GM12878 (cell line): ENCODE results near the gene PI4KA. TPM values are rescaled to one million over a fixed set of nuclear protein-coding genes. Genes with fewer than 3 reads are reported as not detected.

Source experiments
- ATAC-seq: fragments of 200-7000 bp; cut with Tn5 transposase; 3 replicates; pipeline ENCODE4 v1.9.1; 2020; ENCODE audit warnings: mild to moderate bottlenecking, moderate library complexity
- BruUV-seq: library from RNA; stranded (reverse); fragments of 400-500 nt; replicated peaks from 2 replicates; lab custom pipeline; 2021; lab: Mats Ljungman, UMichigan
- CTCF ChIA-PET: fragments of 300-600 bp; sonication (Branson Sonifier 250); formaldehyde crosslinking; extraction: SDS; loops from one replicate; lab custom pipeline; 2021; ENCODE audit warnings: inconsistent platforms; lab: Yijun Ruan, JAX
- POLR2A ChIA-PET: fragments of 350-600 bp; formaldehyde crosslinking; extraction: SDS; loops from one replicate; lab custom pipeline; 2021; ENCODE audit warnings: inconsistent platforms; lab: Charles Lee
- RAD21 ChIA-PET: fragments of 300-600 bp; sonication (Branson Sonifier 250); formaldehyde crosslinking; loops from one replicate; lab custom pipeline; 2023; ENCODE audit warnings: antibody characterized with exemption; ENCODE audit not compliant: unreplicated experiment; lab: Charles Lee
- SMC1A ChIA-PET: fragments of 300-600 bp; sonication (Branson Sonifier 250); formaldehyde crosslinking; loops from one replicate; lab custom pipeline; 2023; ENCODE audit not compliant: unreplicated experiment, uncharacterized antibody; lab: Charles Lee
- DNase-seq: peaks from one replicate; pipeline ENCODE4 v3.0.0-alpha.2; 2011; ENCODE audit warnings: low read depth, low spot score
- FAIRE-seq: peaks from 3 replicates; lab custom pipeline; 2011; peaks lifted over from hg19 to GRCh38; lab: Jason Lieb, UNC
- H2AFZ ChIP-seq: 2 replicates; pipeline ENCODE4 v1.6.0; 2011; ENCODE audit warnings: low read depth, low read length, control low read depth; ENCODE audit not compliant: control insufficient read depth
- H3K27ac ChIP-seq: 2 replicates; pipeline ENCODE4 v1.5.1; 2011; ENCODE audit warnings: control low read depth; ENCODE audit not compliant: control insufficient read depth, insufficient read depth
- H3K27me3 ChIP-seq, 2 experiments: replicated peaks in 1 of 2; 2 replicates each; pipeline versions ENCODE4 v1.6.0 to v1.6.1; 2011; ENCODE audit warnings: low read length in 1 of 2; ENCODE audit not compliant: control insufficient read depth in 2 of 2, insufficient read depth in 2 of 2
- H3K36me3 ChIP-seq, 2 experiments: 2 replicates each; pipeline ENCODE4 v1.5.1; 2011; ENCODE audit warnings: low read length in 1 of 2; ENCODE audit not compliant: control insufficient read depth in 2 of 2, insufficient read depth in 2 of 2
- H3K4me1 ChIP-seq: 2 replicates; pipeline ENCODE4 v1.6.1; 2011; ENCODE audit warnings: mild to moderate bottlenecking, low read length, moderate library complexity, mixed read lengths; ENCODE audit not compliant: control insufficient read depth, insufficient read depth
- H3K4me2 ChIP-seq: 2 replicates; pipeline ENCODE4 v1.6.0; 2011; ENCODE audit warnings: control low read depth; ENCODE audit not compliant: control insufficient read depth, insufficient read depth
- H3K4me3 ChIP-seq: fragments of 200-600 bp; sonication (generic); 2 replicates; pipeline ENCODE4 v1.5.1; 2016
- H3K79me2 ChIP-seq: 2 replicates; pipeline ENCODE4 v1.6.0; 2011; ENCODE audit warnings: low read length; ENCODE audit not compliant: control insufficient read depth, insufficient read depth
- H3K9ac ChIP-seq: 2 replicates; pipeline ENCODE4 v1.8.0; 2011; ENCODE audit warnings: low read length, control low read depth, mixed read lengths; ENCODE audit not compliant: control insufficient read depth, insufficient read depth
- H3K9me3 ChIP-seq: replicated peaks from 3 replicates; pipeline ENCODE4 v1.5.1; 2011; ENCODE audit warnings: mild to moderate bottlenecking, low read length; ENCODE audit not compliant: control insufficient read depth, insufficient read depth
- H4K20me1 ChIP-seq: 2 replicates; pipeline ENCODE4 v1.6.0; 2011; ENCODE audit not compliant: control insufficient read depth, insufficient read depth
- ETV6 ChIP-seq, 2 experiments: fragments of 450-650 bp in 1 of 2; IDR thresholded peaks in 1 of 2; conservative IDR thresholded peaks in 1 of 2; 2 replicates each; pipeline ENCODE4 v1.6.1; 2014; ENCODE audit warnings: antibody characterized with exemption in 1 of 2, borderline replicate concordance in 1 of 2, low read depth in 1 of 2, mild to moderate bottlenecking in 1 of 2, moderate library complexity in 1 of 2
- HDGF ChIP-seq: fragments of 450-650 bp; IDR thresholded peaks from 2 replicates; pipeline ENCODE4 v1.6.1; 2016; ENCODE audit warnings: antibody characterized with exemption
- IRF4 ChIP-seq: IDR thresholded peaks from 2 replicates; pipeline ENCODE4 v1.6.1; 2011; ENCODE audit warnings: low read depth, low read length
- SREBF2 ChIP-seq: IDR thresholded peaks from 2 replicates; pipeline ENCODE4 v1.6.1; 2012; ENCODE audit warnings: mild to moderate bottlenecking, low read length
- SUPT20H ChIP-seq: IDR thresholded peaks from 2 replicates; pipeline ENCODE4 v1.6.1; 2011; ENCODE audit warnings: low read depth, mild to moderate bottlenecking, low read length, moderate library complexity, borderline replicate concordance; ENCODE audit not compliant: control insufficient read depth
- ZNF384 ChIP-seq: IDR thresholded peaks from 2 replicates; pipeline ENCODE4 v1.6.1; 2012; ENCODE audit warnings: low read depth, mild to moderate bottlenecking, low read length, improper control_type of control experiment, borderline replicate concordance
- ZNF622 ChIP-seq: fragments of 450-650 bp; IDR thresholded peaks from 2 replicates; pipeline ENCODE4 v1.6.1; 2017; ENCODE audit warnings: mild to moderate bottlenecking, inconsistent platforms
- ZSCAN29 ChIP-seq: fragments of 450-650 bp; IDR thresholded peaks from 2 replicates; pipeline ENCODE4 v1.6.1; 2017; ENCODE audit warnings: mild to moderate bottlenecking, moderate library complexity
- WGBS: methylation state at CpG from one replicate; pipeline ENCODE4 v1.1.6; 2016; ENCODE audit warnings: low lambda C conversion rate; ENCODE audit not compliant: insufficient replicate concordance, insufficient coverage; ENCODE audit errors: missing lambda C conversion rate; 5-methylcytosine and 5-hydroxymethylcytosine counted together
- in situ Hi-C: fragments of 300-500 bp; cut with MboI; formaldehyde crosslinking; loops from 9 replicates; pipeline ENCODE4 v1.14.3; 2018; ENCODE audit warnings: mixed read lengths
- intact Hi-C: fragments of 100-400 bp; cut with micrococcal nuclease; formaldehyde crosslinking; loops from one replicate; pipeline ENCODE4 v1.14.2; 2022; ENCODE audit not compliant: unreplicated experiment
- polyA plus RNA-seq, 11 experiments: library from polyadenylated mRNA; depleted of rRNA in 4 of 11; unstranded in 6 of 11; stranded (reverse) in 5 of 11; fragments of >200 nt; fragmentation: Nextera tagmentation in 4 of 11; fragmentation: Illumina TruSeq in 1 of 11; extraction: Ambion mirVana in 4 of 11; extraction: Trizol in 1 of 11; gene quantifications; 1 replicate in 1 of 11; 2 replicates in 10 of 11; pipeline versions ENCODE4 v1.2.1 to v1.2.3, GENCODE V29; 2011 to 2016; ENCODE audit warnings: inconsistent platforms in 2 of 11, missing spikeins in 2 of 11, low read depth in 1 of 11
- total RNA-seq, 4 experiments: library from RNA; depleted of rRNA in 3 of 4; stranded (reverse); fragments of >200 nt in 3 of 4; fragmentation: Illumina TruSeq in 1 of 4; extraction: Trizol in 1 of 4; gene quantifications; 2 replicates each; pipeline versions ENCODE4 v1.2.1 to v1.2.3, GENCODE V29; 2013 to 2021
- TF ChIP-seq, protein P1 (sequence below): fragments of 450-650 bp; IDR thresholded peaks from 2 replicates; pipeline ENCODE4 v1.6.1; 2014; ENCODE audit warnings: mild to moderate bottlenecking
- TF ChIP-seq, protein P2 (sequence below): fragments of 450-650 bp; IDR thresholded peaks from 2 replicates; pipeline ENCODE4 v1.6.1; 2017; ENCODE audit warnings: antibody characterized with exemption, mild to moderate bottlenecking, moderate library complexity
- TF ChIP-seq, protein P3 (sequence below): fragments of 450-650 bp; IDR thresholded peaks from 2 replicates; pipeline ENCODE4 v1.6.1; 2017; ENCODE audit warnings: borderline replicate concordance
- TF ChIP-seq, protein P4 (sequence below): fragments of 150-350 bp; IDR thresholded peaks from 2 replicates; pipeline ENCODE4 v1.6.1; 2014; ENCODE audit warnings: mild to moderate bottlenecking, low read depth, low read length

PI4KA gene
- total and polyA plus RNA-seq, 10 of the 15 experiments (the other 5 are each of a cell fraction or from before 2014, with no cell fraction given), result 4.2 to 78.4 (median 42.1) TPM

DNA sequence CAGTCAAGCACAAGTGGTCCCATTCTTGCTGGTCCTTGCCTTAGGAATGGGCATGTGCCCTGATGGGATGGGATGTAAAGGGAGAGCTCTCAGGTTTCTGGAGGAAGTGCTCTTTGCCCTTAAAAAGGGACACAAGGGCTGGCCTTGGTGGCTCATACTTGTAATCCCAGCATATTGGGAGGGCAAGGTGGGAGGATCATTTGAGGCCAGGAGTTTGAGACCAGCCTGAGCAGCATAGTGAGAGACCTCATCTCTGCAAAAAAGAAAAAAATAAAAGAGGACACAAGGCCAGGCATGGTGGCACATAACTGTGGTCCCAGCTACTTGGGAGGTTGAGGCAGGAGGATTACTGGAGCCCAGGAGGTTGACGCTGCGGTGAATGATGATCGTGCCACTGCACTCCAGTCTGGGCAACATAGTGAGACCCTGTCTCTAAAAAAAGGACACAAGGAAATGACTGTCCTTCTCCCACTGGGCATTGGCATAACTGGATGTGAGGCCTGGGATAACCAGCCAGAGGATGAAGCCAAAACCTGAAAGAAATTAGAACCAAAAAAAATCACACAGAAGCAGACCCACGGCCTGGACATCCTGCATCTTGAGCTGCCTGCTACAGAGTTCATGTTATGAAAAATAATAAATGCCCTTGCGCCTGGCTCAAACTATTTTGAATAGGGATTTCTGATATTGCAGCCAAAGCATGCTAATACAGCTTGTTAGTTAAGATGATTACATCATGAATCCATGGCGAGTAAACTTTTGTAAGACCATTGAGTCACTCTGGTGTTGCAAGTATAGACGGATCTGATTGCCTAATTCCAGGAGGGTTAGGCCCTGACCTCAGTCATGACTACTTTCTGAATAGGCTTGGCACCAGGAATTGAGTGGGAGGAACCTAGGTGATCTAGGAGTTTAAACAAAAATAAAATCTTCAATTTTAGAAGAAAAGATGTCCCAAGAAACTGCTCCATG, 45.7 kb upstream of the PI4KA start (continued):
- TF ChIP-seq, protein P1, sequence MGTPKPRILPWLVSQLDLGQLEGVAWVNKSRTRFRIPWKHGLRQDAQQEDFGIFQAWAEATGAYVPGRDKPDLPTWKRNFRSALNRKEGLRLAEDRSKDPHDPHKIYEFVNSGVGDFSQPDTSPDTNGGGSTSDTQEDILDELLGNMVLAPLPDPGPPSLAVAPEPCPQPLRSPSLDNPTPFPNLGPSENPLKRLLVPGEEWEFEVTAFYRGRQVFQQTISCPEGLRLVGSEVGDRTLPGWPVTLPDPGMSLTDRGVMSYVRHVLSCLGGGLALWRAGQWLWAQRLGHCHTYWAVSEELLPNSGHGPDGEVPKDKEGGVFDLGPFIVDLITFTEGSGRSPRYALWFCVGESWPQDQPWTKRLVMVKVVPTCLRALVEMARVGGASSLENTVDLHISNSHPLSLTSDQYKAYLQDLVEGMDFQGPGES, result no peak
- TF ChIP-seq ZSCAN29 (no peak), ZNF622 (no peak), HDGF (no peak)

DNA sequence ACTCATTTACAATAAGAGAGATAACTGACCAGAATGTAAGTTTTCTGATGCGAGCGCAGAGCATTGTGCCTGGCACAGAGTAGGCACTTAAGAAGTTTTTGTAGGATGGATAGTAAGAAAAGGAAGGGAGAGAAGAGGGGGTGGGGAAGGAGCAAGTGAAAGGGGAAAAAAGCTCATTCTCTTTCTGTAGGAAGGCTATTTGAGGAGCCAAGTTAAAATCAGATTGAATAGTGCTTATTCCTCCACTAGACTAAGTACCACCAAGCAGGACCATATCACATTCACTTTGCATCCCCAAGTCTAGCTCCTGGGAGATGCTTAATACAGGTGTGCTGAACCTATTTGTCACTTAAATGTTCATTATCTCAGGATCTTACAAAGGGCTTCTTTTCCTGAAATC, 44.5 kb upstream of the PI4KA start:
- no peaks in the 10 kb centered on the region for H3K27me3 ChIP-seq
- ATAC-seq (no peak), DNase-seq (no peak), FAIRE-seq (no peak)
- no peaks in the 10 kb centered on the region for H3K9me3 ChIP-seq
- H3K27ac ChIP-seq, result no peak overlapping the region
- no peak overlapping the region for H3K4me2 ChIP-seq
- intact Hi-C loops (no loop called here), in situ Hi-C loops (no loop called here)
- H3K79me2 ChIP-seq, result no peaks in the 10 kb centered on the region
- no peak overlapping the region for H2AFZ ChIP-seq
- no peaks in the 10 kb centered on the region for H4K20me1 ChIP-seq
- H3K36me3 ChIP-seq, result no peaks in the 10 kb centered on the region
- ChIA-PET CTCF (no interaction called here), SMC1A (interaction anchor here (0.6 kb wide), 1 partner anchor 112 kb away, joined by 3 read pairs; no protein-coding TSS in a partner anchor), POLR2A (no interaction called here), RAD21 (no interaction called here)
- no peaks in the 10 kb centered on the region for H3K4me1 ChIP-seq
- H3K9ac ChIP-seq, result no peak overlapping the region
- BruUV-seq, result no TSS peak
- H3K4me3 ChIP-seq, result no peak overlapping the region
- 98% methylated on average over 2 of the region's 2 CpGs for WGBS
- no peak for TF ChIP-seq SUPT20H
- no peak for TF ChIP-seq IRF4
- TF ChIP-seq, protein P2, sequence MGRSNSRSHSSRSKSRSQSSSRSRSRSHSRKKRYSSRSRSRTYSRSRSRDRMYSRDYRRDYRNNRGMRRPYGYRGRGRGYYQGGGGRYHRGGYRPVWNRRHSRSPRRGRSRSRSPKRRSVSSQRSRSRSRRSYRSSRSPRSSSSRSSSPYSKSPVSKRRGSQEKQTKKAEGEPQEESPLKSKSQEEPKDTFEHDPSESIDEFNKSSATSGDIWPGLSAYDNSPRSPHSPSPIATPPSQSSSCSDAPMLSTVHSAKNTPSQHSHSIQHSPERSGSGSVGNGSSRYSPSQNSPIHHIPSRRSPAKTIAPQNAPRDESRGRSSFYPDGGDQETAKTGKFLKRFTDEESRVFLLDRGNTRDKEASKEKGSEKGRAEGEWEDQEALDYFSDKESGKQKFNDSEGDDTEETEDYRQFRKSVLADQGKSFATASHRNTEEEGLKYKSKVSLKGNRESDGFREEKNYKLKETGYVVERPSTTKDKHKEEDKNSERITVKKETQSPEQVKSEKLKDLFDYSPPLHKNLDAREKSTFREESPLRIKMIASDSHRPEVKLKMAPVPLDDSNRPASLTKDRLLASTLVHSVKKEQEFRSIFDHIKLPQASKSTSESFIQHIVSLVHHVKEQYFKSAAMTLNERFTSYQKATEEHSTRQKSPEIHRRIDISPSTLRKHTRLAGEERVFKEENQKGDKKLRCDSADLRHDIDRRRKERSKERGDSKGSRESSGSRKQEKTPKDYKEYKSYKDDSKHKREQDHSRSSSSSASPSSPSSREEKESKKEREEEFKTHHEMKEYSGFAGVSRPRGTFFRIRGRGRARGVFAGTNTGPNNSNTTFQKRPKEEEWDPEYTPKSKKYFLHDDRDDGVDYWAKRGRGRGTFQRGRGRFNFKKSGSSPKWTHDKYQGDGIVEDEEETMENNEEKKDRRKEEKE, result no peak
- no peak for TF ChIP-seq SREBF2
- no peak for TF ChIP-seq ZNF622
- TF ChIP-seq, protein P3, sequence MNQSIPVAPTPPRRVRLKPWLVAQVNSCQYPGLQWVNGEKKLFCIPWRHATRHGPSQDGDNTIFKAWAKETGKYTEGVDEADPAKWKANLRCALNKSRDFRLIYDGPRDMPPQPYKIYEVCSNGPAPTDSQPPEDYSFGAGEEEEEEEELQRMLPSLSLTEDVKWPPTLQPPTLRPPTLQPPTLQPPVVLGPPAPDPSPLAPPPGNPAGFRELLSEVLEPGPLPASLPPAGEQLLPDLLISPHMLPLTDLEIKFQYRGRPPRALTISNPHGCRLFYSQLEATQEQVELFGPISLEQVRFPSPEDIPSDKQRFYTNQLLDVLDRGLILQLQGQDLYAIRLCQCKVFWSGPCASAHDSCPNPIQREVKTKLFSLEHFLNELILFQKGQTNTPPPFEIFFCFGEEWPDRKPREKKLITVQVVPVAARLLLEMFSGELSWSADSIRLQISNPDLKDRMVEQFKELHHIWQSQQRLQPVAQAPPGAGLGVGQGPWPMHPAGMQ, result no peak
- TF ChIP-seq ZNF384, result no peak
- TF ChIP-seq, protein P4, sequence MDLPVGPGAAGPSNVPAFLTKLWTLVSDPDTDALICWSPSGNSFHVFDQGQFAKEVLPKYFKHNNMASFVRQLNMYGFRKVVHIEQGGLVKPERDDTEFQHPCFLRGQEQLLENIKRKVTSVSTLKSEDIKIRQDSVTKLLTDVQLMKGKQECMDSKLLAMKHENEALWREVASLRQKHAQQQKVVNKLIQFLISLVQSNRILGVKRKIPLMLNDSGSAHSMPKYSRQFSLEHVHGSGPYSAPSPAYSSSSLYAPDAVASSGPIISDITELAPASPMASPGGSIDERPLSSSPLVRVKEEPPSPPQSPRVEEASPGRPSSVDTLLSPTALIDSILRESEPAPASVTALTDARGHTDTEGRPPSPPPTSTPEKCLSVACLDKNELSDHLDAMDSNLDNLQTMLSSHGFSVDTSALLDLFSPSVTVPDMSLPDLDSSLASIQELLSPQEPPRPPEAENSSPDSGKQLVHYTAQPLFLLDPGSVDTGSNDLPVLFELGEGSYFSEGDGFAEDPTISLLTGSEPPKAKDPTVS, result no peak
- no peak for TF ChIP-seq ETV6 (conservative IDR thresholded peaks at IDR 0.05 in 1 of 2, IDR thresholded peaks at IDR 0.05 in 1 of 2; ENCODE audit: borderline replicate concordance in 1 of 2, low read depth in 1 of 2)
